ENCODE results near the gene NCBP2L. TPM values are rescaled to one million over a fixed set of nuclear protein-coding genes. Genes with fewer than 3 reads are reported as not detected.

Gene NCBP2L
- polyA plus RNA-seq, 1 donor (not counting 4 experiments of a cell fraction or from before 2014, with no cell fraction given) = not detected

- no peak for DNase-seq (ENCODE audit: low read depth, low spot score)
- no peaks in the 10 kb centered on the region for H3K79me2 ChIP-seq (ENCODE audit: control insufficient read depth, insufficient read depth, low read length)
- peaks cover 6% of the 10 kb centered on the region for H3K4me1 ChIP-seq (ENCODE audit: control insufficient read depth, extremely low read depth, insufficient read depth, low read length)
- FAIRE-seq = no peak
- no peak overlapping the region for H3K9ac ChIP-seq (ENCODE audit: control insufficient read depth, extremely low read depth, insufficient read depth, low read length)
- no peaks in the 10 kb centered on the region for H4K20me1 ChIP-seq (ENCODE audit: control insufficient read depth, extremely low read depth, insufficient read depth, low read length)
- no peak overlapping the region for H2AFZ ChIP-seq (ENCODE audit: control insufficient read depth, low read length)
- no peak overlapping the region for H3K4me3 ChIP-seq (ENCODE audit: control insufficient read depth in 2 of 3, extremely low read depth in 1 of 3, insufficient read depth in 2 of 3, low read depth in 1 of 3, low read length in 3 of 3)
- no peaks in the 10 kb centered on the region for H3K9me1 ChIP-seq (ENCODE audit: control insufficient read depth, extremely low read depth, insufficient read depth, low read length)
- TF ChIP-seq CTCF (optimal IDR thresholded peaks at IDR 0.05 in 1 of 3, IDR thresholded peaks at IDR 0.05 in 1 of 3, conservative IDR thresholded peaks at IDR 0.05 in 1 of 3; ENCODE audit: extremely low read depth in 1 of 3, insufficient read depth in 2 of 3, low read length in 3 of 3) (no peak), EZH2 (IDR thresholded peaks at IDR 0.05; ENCODE audit: low read length) (no peak)
- dilution Hi-C loops (cut with MboI; ENCODE audit: extremely low pct_ligation_motif_present, low sequenced_read_pairs) = no loop called here
- H3K27me3 ChIP-seq (ENCODE audit: control insufficient read depth, extremely low read depth, insufficient read depth, low read length) = peaks cover 8% of the 10 kb centered on the region
- no peaks in the 10 kb centered on the region for H3K9me3 ChIP-seq (ENCODE audit: control insufficient read depth, low read depth, low read length)
- no peak overlapping the region for H3K4me2 ChIP-seq (ENCODE audit: control insufficient read depth, extremely low read depth, insufficient read depth, low read depth, low read length)
- H3K27ac ChIP-seq (ENCODE audit: control insufficient read depth, insufficient read depth, low read length) = no peak overlapping the region
- no peaks in the 10 kb centered on the region for H3K36me3 ChIP-seq (ENCODE audit: control insufficient read depth in 2 of 2, extremely low read depth in 1 of 2, insufficient read depth in 2 of 2, low read length in 2 of 2)
Measured at GRCh38 chrX:107773206-107773605, 4.3 kb upstream of the NCBP2L start.

DNA sequence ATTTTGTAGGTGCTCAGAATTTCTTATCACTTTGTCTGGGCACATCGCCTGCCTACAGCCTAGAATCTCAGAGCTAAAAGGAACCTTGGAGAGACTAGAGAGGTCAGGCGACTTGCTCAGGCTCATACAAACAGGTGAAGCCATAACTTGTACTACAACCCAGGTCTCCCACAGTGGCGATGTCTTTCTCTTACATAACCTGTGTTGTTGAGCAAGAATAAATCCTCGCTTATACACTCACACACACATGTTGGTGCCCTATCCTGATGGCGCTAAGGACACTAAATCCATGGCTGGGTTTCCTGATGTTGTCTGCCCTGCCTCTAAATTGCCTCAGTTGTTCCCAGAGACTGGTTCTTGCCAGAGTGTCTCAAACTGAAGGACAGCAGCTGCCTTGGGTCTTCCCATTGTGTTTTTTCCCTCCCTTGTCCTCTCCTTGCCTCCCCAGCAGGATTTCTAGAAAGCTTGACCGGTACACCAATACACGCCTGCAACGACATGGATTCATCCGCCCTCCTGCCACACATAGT lies 3.6 kb upstream of the NCBP2L start:
- Histone ChIP-seq H3K4me3 (ENCODE audit: control insufficient read depth in 2 of 3, extremely low read depth in 1 of 3, insufficient read depth in 2 of 3, low read depth in 1 of 3, low read length in 3 of 3) (peak overlapping the region in 1 of 3 experiments; percentile 44), H3K9me3 (ENCODE audit: control insufficient read depth, low read depth, low read length) (no peaks in the 10 kb centered on the region), H3K4me2 (ENCODE audit: control insufficient read depth, extremely low read depth, insufficient read depth, low read depth, low read length) (peak overlapping the region; percentile 4), H4K20me1 (ENCODE audit: control insufficient read depth, extremely low read depth, insufficient read depth, low read length) (no peaks in the 10 kb centered on the region), H3K9me1 (ENCODE audit: control insufficient read depth, extremely low read depth, insufficient read depth, low read length) (no peaks in the 10 kb centered on the region), H3K79me2 (ENCODE audit: control insufficient read depth, insufficient read depth, low read length) (no peaks in the 10 kb centered on the region), H3K36me3 (ENCODE audit: control insufficient read depth in 2 of 2, extremely low read depth in 1 of 2, insufficient read depth in 2 of 2, low read length in 2 of 2) (no peaks in the 10 kb centered on the region), H2AFZ (ENCODE audit: control insufficient read depth, low read length) (no peak overlapping the region), H3K4me1 (ENCODE audit: control insufficient read depth, extremely low read depth, insufficient read depth, low read length) (peaks cover 6% of the 10 kb centered on the region), H3K9ac (ENCODE audit: control insufficient read depth, extremely low read depth, insufficient read depth, low read length) (no peak overlapping the region), H3K27me3 (ENCODE audit: control insufficient read depth, extremely low read depth, insufficient read depth, low read length) (peaks cover 8% of the 10 kb centered on the region), H3K27ac (ENCODE audit: control insufficient read depth, insufficient read depth, low read length) (no peak overlapping the region)
- DNase-seq (ENCODE audit: low read depth, low spot score) (no peak), FAIRE-seq (no peak)
- TF ChIP-seq EZH2 (IDR thresholded peaks at IDR 0.05; ENCODE audit: low read length) (no peak), CTCF (optimal IDR thresholded peaks at IDR 0.05 in 1 of 3, IDR thresholded peaks at IDR 0.05 in 1 of 3, conservative IDR thresholded peaks at IDR 0.05 in 1 of 3; ENCODE audit: extremely low read depth in 1 of 3, insufficient read depth in 2 of 3, low read length in 3 of 3) (no peak)
- dilution Hi-C loops (cut with MboI; ENCODE audit: extremely low pct_ligation_motif_present, low sequenced_read_pairs) = no loop called here

Measured in keratinocyte (primary cell).